HT1080 (cell line): ENCODE results near the gene PGP. TPM values are rescaled to one million over a fixed set of nuclear protein-coding genes. Genes with fewer than 3 reads are reported as not detected.

Source experiments
- DNase-seq: peaks from one replicate; pipeline ENCODE4 v3.0.0-alpha.2; 2015; ENCODE audit warnings: low read depth
- total RNA-seq: library from RNA; depleted of rRNA; stranded (reverse); fragments of >200 nt; shearing (Covaris generic); gene quantifications from 2 replicates; pipeline ENCODE4 v1.2.3, GENCODE V29; 2014

Gene PGP
- total RNA-seq, 1 experiment from 2014 or later, result 50.1 TPM

GRCh38 chr16:2237493-2238149 lies 23.0 kb upstream of the PGP start:
- no peak for DNase-seq

DNA sequence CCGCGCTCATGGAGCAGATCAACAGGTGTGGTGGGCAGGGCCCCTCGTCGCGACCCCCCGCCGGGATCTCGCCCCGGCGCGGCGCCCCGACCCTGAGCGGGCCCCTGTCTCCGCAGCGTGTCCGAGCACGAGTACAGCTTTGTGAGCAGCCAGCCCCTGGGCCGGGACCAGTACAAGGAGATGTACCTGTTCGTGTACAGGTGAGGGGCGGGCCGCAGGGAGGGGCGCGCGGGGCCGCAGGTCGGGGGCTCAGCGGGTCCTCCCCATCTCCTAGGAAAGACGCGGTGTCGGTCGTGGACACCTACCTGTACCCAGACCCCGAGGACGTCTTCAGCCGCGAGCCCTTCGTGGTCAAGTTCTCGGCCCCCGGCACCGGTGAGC lies 22.5 kb upstream of the PGP start:
- DNase-seq, result no peak

DNA sequence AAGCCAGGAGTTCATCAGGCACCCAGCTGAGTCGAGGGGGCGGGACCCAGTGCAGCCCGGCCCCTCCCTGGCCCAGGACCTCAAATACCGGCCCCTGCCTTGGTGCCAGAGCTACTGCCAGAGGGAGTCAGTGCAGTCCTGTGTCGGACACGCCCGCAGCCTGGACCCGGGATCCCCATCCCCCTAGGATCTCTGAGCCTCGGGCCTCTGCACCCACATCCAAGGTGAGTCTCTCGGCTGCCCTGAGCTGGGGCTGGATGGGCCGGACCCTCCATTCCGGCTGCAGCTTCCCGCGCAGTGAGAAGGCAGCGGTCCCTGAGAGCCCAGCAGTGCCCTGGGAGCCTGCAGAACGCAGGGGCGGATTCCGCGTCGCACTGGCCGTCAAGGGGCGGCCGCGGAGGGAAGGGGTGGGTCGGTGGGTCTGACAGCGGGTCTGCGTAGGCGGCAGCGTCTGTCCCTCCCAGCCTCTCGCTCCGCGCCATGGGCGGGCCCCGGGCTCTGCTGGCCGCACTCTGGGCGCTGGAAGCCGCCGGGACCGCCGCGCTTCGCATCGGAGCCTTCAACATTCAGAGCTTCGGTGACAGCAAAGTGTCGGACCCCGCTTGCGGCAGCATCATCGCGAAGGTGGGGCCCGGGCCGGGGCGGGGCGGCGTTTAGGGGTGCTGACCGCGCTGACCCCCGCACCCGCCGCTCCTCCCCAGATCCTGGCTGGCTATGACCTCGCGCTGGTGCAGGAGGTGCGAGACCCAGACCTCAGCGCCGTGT lies 21.9 kb upstream of the PGP start, which contains the start of gene DNASE1L2:
TSS of gene DNASE1L2 (plus strand) at position 108 of the 765 bp plus-strand sequence. CDS start at position 481, 373 bp downstream.
- DNase-seq, result no peak

GRCh38 chr16:2235695-2236336 lies 21.2 kb upstream of the PGP start:
- no peak for DNase-seq

GRCh38 chr16:2235234-2235651 lies 20.6 kb upstream of the PGP start:
- no peak for DNase-seq

DNA sequence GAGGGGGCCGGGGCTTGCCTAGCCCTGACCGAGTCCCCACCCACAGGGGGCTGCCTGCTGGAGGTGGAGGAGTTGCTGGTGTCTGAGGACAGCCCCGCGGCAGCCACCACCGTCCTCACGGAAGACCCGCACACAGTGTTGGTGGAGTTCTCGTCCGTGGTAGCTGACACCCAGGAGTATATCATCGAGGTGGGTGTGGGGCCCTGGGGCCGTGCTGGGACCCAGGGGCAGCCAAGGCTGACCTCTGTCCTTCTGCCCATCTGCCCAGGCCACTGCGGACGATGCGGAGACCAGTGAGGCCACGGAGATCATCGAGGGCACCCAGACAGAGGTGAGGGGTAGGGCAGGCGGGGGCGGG lies 20.2 kb upstream of the PGP start:
- DNase-seq, result no peak

DNA sequence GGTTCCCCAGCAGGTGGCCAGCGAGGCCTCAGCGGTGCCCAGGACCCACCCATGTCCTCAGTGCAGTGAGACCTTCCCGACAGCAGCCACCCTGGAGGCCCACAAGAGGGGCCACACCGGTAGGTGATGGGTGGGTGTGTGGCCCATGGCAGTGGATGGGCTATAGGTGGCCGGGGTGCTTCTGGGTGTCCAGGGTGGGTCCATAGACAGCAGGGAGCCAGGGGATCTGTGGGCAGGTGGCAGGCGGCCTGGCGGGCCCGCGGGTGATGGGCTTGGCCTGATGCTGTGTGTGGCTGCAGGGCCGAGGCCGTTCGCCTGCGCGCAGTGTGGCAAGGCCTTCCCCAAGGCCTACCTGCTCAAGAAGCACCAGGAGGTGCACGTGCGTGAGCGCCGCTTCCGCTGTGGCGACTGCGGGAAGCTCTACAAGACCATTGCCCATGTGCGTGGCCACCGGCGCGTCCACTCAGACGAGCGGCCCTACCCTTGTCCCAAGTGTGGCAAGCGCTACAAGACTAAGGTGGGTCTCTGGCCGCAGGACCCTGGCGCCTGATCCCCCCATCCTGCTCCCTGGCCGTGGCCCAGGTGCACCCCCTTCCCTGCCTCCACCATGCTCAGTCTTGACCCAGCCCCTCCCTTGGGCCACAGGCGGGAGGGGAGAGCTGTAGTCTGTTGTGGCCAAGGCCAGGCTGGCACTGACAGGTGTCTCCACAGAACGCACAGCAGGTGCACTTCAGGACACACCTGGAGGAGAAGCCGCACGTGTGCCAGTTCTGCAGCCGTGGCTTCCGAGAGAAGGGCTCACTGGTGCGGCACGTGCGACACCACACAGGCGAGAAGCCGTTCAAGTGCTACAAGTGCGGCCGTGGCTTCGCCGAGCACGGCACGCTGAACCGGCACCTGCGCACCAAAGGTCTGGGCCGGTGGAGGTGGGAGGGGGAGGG lies 19.5 kb upstream of the PGP start:
- no peak for DNase-seq

DNA sequence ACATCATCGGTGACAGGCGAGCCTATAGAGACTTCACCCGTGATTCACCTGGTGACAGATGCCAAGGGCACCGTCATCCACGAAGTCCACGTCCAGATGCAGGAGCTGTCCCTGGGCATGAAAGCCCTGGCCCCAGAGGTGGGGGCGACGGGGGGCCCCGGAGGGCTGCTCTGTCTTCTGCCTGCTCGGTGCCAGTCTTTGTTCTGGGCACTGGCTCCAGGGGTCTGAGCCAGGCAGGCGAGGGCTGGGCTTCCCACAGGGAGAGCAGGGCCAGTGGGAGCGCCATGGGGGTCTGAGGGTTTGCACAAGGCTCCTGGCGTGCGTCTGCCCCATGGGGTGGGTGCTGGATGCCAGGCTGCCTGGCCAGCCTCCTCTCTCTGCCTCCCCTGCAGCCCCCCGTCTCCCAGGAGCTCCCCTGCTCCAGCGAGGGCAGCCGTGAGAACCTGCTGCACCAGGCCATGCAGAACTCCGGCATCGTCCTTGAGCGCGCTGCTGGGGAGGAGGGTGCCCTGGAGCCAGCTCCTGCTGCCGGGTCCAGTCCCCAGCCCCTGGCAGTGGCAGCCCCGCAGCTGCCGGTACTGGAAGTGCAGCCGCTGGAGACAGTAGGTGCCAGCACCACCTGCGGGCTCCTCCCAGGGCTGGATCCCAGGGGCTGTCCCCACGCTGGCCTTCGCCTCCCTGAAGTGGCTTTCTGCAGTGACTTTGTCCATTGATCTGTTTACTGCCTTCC lies 18.6 kb upstream of the PGP start:
- no peak for DNase-seq

DNA sequence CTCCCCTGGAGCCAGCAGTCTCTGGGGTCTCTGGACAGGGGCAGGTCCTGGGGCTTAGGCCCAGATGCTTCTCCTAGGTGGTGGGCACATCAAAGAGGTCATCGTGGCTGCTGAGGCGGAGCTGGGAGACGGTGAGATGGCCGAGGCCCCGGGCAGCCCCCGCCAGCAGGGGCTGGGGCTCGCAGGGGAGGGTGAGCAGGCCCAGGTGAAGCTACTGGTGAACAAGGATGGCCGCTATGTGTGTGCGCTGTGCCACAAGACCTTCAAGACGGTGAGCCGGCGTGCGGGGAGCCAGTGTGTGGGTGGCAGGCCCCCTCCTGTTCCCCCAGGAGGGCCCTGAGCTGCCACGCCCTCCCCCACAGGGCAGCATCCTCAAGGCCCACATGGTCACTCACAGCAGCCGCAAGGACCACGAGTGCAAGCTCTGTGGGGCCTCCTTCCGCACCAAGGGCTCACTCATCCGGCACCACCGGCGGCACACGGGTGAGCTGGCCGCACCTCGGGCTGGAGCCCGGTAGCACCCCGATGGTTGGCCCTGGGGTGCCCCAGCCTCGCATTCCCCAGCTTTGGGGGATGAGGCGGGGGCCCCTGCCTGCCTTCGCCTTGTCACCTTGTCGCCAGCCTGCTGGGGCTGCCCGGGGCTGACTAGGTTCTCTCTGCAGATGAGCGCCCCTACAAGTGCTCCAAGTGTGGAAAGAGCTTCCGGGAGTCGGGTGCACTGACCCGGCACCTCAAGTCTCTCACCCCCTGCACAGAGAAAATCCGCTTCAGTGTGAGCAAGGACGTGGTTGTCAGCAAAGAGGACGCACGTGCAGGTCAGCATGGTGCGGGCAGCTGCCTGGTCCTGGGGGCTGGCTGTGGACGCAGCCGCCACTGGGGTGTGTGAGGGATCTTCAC lies 17.7 kb upstream of the PGP start:
- DNase-seq, result no peak

DNA sequence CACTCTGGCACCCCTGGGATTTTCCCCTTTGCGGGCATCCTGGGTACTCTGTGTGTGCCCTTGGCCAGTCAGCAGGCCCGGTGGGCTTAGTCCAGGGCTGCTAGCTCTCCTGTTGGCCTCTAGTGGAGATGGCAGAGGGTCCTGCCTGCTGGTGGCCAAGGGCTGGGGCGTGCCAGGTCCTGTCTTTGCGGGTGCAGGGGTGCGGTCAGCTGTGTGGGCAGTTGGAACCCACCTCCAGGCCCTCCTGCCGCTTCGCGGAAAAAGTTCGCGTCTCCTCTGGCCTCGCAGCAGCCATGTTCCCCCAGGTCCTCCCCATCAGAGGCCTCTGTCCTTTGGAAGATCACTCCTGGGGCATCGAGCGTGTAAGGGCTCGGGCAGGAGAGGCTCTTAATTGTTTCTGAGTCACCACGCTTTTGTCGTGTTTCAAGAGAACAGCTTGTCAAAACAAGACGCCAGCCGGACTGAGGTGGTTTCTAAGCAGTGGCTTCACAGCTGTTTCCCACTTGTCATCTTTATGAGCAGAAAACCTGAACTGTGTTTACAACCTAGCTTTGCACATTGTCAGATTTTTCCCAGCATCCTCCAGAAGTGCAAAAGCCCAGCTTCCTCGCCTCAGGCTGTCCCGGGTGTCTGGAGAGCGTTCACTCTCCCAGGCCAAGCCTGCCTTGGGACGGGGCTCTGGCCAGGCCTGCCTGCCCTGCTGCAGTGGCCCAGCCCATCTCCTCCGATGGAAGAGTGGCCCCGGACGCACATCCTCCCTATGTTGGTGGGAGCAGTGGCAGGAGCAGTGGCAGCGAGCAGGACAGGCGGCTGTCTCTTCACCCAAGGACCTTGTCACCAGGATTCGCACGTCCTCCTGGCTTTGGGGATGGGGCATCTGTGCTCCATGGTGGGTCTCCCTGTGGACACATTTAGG lies 16.6 kb upstream of the PGP start:
- no peak for DNase-seq

- DNase-seq, result no peak
Observed at GRCh38 chr16:2230376-2230775, 15.7 kb upstream of the PGP start.

DNA sequence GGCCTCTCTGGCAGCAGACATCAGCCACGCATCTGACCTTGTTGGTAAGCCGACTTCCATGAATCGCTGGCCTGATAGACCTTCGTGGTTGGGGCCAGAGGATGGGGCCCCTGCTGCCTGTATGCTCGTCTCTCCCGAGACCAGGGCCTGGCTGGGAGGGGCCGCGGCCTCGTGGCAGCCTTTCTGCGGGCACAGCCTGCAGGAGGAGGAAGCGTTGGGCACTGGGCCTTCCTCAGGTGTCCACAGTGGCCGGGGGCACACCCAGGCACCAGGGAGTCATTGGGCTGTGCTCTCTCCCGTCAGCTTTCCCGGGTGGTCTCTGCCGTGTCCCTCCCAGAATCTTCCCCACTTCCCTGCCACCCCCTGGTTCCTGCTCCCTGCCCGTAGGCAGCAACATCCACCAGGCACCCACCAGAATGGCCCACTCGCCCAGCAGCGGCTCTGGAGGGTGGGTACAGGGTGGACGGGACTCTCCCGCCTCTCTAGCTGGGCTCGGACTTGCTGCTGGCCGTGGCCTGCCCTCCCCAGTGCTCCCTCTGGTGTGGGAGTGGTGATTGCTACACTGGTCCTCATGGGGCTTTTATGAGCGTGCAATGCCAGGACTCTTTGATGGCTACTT lies 15.1 kb upstream of the PGP start:
- DNase-seq, result no peak

GRCh38 chr16:2229091-2229490 lies 14.5 kb upstream of the PGP start:
- DNase-seq, result no peak

DNA sequence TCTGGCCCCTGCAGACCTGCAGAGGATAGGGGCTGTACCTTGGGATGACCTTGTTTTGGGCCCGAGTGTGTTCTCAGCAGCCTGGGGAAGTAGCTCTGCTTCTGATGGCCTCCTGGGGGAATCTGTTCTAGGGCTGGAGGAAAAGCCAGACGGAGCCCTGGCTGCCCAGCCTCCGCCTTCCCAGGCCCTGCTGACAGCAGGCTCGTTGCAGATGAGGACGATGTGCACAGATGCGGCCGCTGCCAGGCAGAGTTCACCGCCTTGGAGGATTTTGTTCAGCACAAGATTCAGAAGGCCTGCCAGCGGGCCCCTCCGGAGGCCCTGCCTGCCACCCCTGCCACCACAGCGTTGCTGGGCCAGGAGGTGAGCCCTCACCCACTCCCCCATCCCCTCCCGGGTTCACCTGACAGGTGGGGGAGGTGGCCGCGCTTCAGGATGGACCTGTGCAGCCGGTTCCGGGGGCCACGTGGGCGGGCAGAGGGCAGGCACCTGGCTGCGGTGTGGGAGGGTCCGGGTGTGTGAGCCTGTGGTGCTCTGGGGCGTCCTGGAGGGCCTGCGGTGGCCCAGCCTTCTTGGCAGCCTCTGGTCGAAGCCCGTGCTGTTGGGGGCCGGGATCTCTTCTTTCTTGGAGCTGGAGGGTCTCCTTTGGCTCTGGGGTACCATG lies 13.7 kb upstream of the PGP start:
- no peak for DNase-seq

- no peak for DNase-seq
Observed at GRCh38 chr16:2226918-2227317, 12.3 kb upstream of the PGP start.

DNA sequence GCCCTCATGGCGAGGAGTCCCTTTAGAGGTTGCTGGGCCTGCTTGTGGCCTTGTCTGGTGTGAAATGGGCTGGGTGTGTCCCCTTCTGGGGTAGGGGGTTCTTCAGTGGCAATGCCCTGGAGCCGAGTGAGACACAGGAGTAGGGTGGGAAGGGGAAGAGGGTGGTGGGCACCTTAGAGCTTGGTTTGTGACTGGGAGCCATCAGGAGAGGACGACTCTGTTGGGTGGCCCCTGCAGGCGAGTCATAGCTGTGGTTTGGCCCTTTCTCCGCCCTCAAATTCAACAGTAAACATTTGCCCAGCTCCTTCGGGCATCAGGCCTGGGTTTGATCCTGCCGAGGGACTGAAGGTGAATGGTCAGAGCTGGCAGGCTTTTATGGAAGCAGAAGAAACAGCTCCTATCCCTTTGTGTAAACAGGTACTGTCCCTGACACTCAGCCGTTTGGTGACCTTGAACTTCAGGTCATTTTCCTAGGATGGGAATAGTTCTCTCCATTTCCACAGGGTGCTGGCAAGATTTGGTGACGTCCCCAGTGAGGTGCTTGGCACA lies 11.7 kb upstream of the PGP start:
- no peak for DNase-seq

DNA sequence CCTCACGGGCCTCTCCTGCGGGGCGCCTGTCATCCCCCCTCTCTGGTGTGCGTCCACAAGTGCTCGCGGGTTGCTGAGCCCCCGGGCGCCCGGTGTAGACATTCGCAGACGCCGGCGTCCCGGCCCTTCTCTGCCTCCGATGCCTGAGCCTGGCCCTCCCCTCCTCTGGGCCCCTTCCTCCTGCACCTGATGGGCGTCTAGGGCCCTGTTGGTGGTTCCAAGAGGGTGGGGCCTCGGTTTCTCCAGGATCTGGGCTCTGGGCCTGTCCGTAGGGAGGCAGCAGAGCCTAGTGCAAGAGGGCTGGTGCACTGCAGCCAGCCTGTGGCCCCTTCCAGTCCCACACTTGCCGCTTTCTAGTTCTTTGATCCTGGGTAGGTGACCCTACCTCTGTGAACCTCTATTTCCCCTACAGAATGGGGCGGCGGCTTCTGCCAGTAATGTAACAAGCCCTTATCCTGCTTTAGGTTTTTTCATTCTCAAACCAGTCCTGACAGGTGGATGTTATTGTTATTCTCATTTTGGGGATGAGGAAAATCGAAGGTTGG lies 9.4 kb upstream of the PGP start:
- peak; percentile 54 for DNase-seq
